Measurements from ENCODE around the gene BAZ2A. TPM values are rescaled to one million over a fixed set of nuclear protein-coding genes. Genes with fewer than 3 reads are reported as not detected.

BAZ2A gene
- total and polyA plus RNA-seq, 8 donors = 26.7 to 59.9 (median 39.1) TPM

- 14 to 21% methylated on average over 4 of the region's 4 CpGs for WGBS, 2 donors
- H3K4me3 ChIP-seq = peak overlapping the region; percentile 74 to 98 (median 78)
- H3K36me3 ChIP-seq = peaks cover 4 to 39% (median 36%) of the 10 kb centered on the region in 3 donors
- no peak for TF ChIP-seq CTCF (IDR thresholded peaks at IDR 0.05)
- FAIRE-seq (no peak), ATAC-seq (no peak), DNase-seq (no peak)
- no peaks in the 10 kb centered on the region for H3K27me3 ChIP-seq
- peaks cover 0 to 21% (median 17%) of the 10 kb centered on the region in 3 donors for H3K4me1 ChIP-seq
- intact Hi-C loops (cut with DNase I) = loop anchor here in 2 of 3 donors (10.0 kb wide), 1 partner anchor 80 kb away; the partner anchor contains the start of gene NACA (in 2 of the 2)
- no peaks in the 10 kb centered on the region for H3K9me3 ChIP-seq
- peak overlapping the region in 2 of 4 donors; percentile 84 to 89 for H3K27ac ChIP-seq
Observed at GRCh38 chr12:56644654-56645053, 14.5 kb upstream of the BAZ2A start.

GRCh38 chr12:56641219-56641618 is 11.1 kb upstream of the BAZ2A start:
- intact Hi-C loops (cut with DNase I) = loop anchor here in 2 of 3 donors (10.0 kb wide), 1 partner anchor 84 kb away; the partner anchor contains the start of gene NACA (in 2 of the 2)
- Histone ChIP-seq H3K4me3 (no peak overlapping the region), H3K27me3 (no peaks in the 10 kb centered on the region), H3K27ac (no peak overlapping the region), H3K36me3 (peaks cover 7 to 61% (median 58%) of the 10 kb centered on the region in 3 donors), H3K9me3 (no peaks in the 10 kb centered on the region), H3K4me1 (peaks cover 5 to 26% (median 21%) of the 10 kb centered on the region in 3 donors)
- ATAC-seq (no peak), FAIRE-seq (no peak), DNase-seq (no peak)
- TF ChIP-seq CTCF (IDR thresholded peaks at IDR 0.05) = no peak
- 81 to 85% methylated on average over 6 of the region's 6 CpGs for WGBS, 2 donors

DNA sequence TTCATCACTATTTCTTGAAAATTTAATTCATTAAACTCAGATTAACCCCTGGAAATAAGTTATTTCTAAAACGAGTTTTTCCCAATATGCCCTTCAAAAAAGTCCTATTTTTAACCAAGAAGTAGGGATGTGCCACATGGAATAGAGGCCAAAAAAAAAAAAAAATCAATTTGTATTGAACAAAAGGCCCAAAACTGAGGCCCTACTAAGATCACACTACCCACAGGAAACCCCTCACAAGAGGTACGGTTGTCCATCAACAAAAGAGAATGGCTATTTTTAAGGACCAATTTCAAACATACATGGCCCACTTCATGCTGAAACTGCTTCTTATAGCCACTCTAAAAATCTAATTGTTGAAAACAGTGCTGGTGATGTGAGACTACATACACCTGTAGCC is 7.5 kb upstream of the BAZ2A start:
- intact Hi-C loops (cut with DNase I) = no loop called here
- no peaks in the 10 kb centered on the region for H3K9me3 ChIP-seq
- H3K27me3 ChIP-seq = no peaks in the 10 kb centered on the region
- H3K27ac ChIP-seq = peak overlapping the region in 2 of 4 donors; percentile 91 to 97
- 51 to 55% methylated on average over 2 of the region's 2 CpGs for WGBS, 2 donors
- H3K4me3 ChIP-seq = no peak overlapping the region
- H3K36me3 ChIP-seq = peaks cover 7 to 50% (median 48%) of the 10 kb centered on the region in 3 donors
- DNase-seq (no peak), FAIRE-seq (no peak), ATAC-seq (no peak)
- H3K4me1 ChIP-seq = peaks cover 5 to 19% (median 15%) of the 10 kb centered on the region in 3 donors
- no peak for TF ChIP-seq CTCF (IDR thresholded peaks at IDR 0.05)

- Histone ChIP-seq H3K27ac (peak overlapping the region; percentile 70 to 97 (median 90)), H3K36me3 (peaks cover 4 to 43% (median 41%) of the 10 kb centered on the region in 3 donors), H3K9me3 (no peaks in the 10 kb centered on the region), H3K4me3 (peak overlapping the region in 3 of 4 donors; percentile 39 to 86 (median 64)), H3K4me1 (peaks cover 5 to 20% (median 15%) of the 10 kb centered on the region in 3 donors), H3K27me3 (no peaks in the 10 kb centered on the region)
- peak; percentile 23 to 33 (median 28) for TF ChIP-seq CTCF (IDR thresholded peaks at IDR 0.05)
- 1% methylated on average over 12 of the region's 12 CpGs for WGBS, 2 donors
- intact Hi-C loops (cut with DNase I) = no loop called here
- peak; percentile 70 to 83 (median 79) for ATAC-seq
- peak; percentile 95 for FAIRE-seq
- DNase-seq = peak; percentile 97 to 99 (median 98)
Observed at GRCh38 chr12:56636675-56637540, 6.8 kb upstream of the BAZ2A start.

Data from pancreas (tissue), 10 donors.